HepG2 (cell line): Measurements from ENCODE around the gene PVR. TPM values are rescaled to one million over a fixed set of nuclear protein-coding genes. Genes with fewer than 3 reads are reported as not detected.
A peak's percentile ranks its signal among the peaks of the same experiment; 100 is the strongest.

Experiments
- HDAC1 ChIP-seq: sonication (generic); formaldehyde crosslinking; IDR thresholded peaks from 2 replicates; pipeline ENCODE4 v1.5.1; 2020; ENCODE audit warnings: mild to moderate bottlenecking, missing genetic modification reagents
- NCOA5 ChIP-seq: sonication (generic); formaldehyde crosslinking; IDR thresholded peaks from 2 replicates; pipeline ENCODE4 v1.4.0; 2020; ENCODE audit warnings: missing genetic modification reagents
- NR2F6 ChIP-seq, 2 experiments: IDR thresholded peaks; 2 replicates each; pipeline ENCODE4 v1.6.1; 2016; ENCODE audit warnings: antibody characterized with exemption in 1 of 2, mild to moderate bottlenecking in 1 of 2
- RCOR2 ChIP-seq: IDR thresholded peaks from 2 replicates; pipeline ENCODE4 v1.6.1; 2016; ENCODE audit warnings: missing biosample characterization, missing genetic modification reagents
- SIX1 ChIP-seq: sonication (generic); formaldehyde crosslinking; IDR thresholded peaks from 2 replicates; pipeline ENCODE4 v1.4.0; 2020; ENCODE audit warnings: missing genetic modification reagents, borderline replicate concordance
- TGIF2 ChIP-seq: IDR thresholded peaks from 2 replicates; pipeline ENCODE4 v1.6.1; 2016; ENCODE audit warnings: control low read depth, missing compliant biosample characterization
- TOE1 ChIP-seq: sonication (generic); formaldehyde crosslinking; IDR thresholded peaks from 2 replicates; pipeline ENCODE4 v1.4.0; 2020; ENCODE audit warnings: mild to moderate bottlenecking, missing genetic modification reagents
- ZNF230 ChIP-seq: sonication (generic); formaldehyde crosslinking; IDR thresholded peaks from 2 replicates; pipeline ENCODE4 v1.4.0; 2020; ENCODE audit warnings: mild to moderate bottlenecking, missing genetic modification reagents
- ZNF747 ChIP-seq: sonication (generic); formaldehyde crosslinking; IDR thresholded peaks from 2 replicates; pipeline ENCODE4 v1.8.1; 2023; ENCODE audit warnings: missing genetic modification reagents, mild to moderate bottlenecking, borderline replicate concordance
- ZNF773 ChIP-seq: sonication (generic); formaldehyde crosslinking; IDR thresholded peaks from 2 replicates; pipeline ENCODE4 v1.4.0; 2020; ENCODE audit warnings: missing genetic modification reagents, borderline replicate concordance
- ZSCAN30 ChIP-seq: sonication (generic); formaldehyde crosslinking; IDR thresholded peaks from 2 replicates; pipeline ENCODE4 v1.5.0; 2020; ENCODE audit warnings: mild to moderate bottlenecking, missing genetic modification reagents
- polyA plus RNA-seq, 8 experiments: library from polyadenylated mRNA; depleted of rRNA in 3 of 8; stranded (reverse) in 7 of 8; unstranded in 1 of 8; fragments of >200 nt; fragmentation: Illumina TruSeq in 4 of 8; extraction: Trizol in 4 of 8; gene quantifications; 2 replicates each; pipeline versions ENCODE4 v1.2.1 to v1.2.3, GENCODE V29; 2011 to 2016; ENCODE audit warnings: low read depth in 4 of 8, missing spikeins in 1 of 8, mixed read lengths in 1 of 8; ENCODE audit not compliant: insufficient read depth in 1 of 8
- total RNA-seq, 5 experiments: library from RNA; depleted of rRNA; stranded (reverse); fragments of >200 nt; fragmentation: Illumina TruSeq; extraction: Trizol; gene quantifications; 2 replicates each; pipeline ENCODE4 v1.2.3, GENCODE V29; 2016; ENCODE audit warnings: low read depth in 1 of 5
- TF ChIP-seq, protein P1 (sequence below): IDR thresholded peaks from 2 replicates; pipeline ENCODE4 v1.4.0; 2020; ENCODE audit warnings: mild to moderate bottlenecking, missing genetic modification reagents
- TF ChIP-seq, protein P2 (sequence below), 2 experiments: sonication (generic) in 1 of 2; formaldehyde crosslinking in 1 of 2; IDR thresholded peaks; 2 replicates each; pipeline versions ENCODE4 v1.4.0 to v1.6.1; 2016 to 2020; ENCODE audit warnings: borderline replicate concordance in 1 of 2, low read depth in 1 of 2, mild to moderate bottlenecking in 1 of 2, missing genetic modification reagents in 1 of 2
- TF ChIP-seq, protein P3 (sequence below): sonication (generic); formaldehyde crosslinking; IDR thresholded peaks from 2 replicates; pipeline ENCODE4 v1.4.0; 2020; ENCODE audit warnings: missing genetic modification reagents
- TF ChIP-seq, protein P4 (sequence below): sonication (generic); formaldehyde crosslinking; IDR thresholded peaks from 2 replicates; pipeline ENCODE4 v1.8.1; 2023; ENCODE audit warnings: mild to moderate bottlenecking, moderate library complexity, missing genetic modification reagents
- TF ChIP-seq, protein P5 (sequence below): sonication (generic); formaldehyde crosslinking; IDR thresholded peaks from 2 replicates; pipeline ENCODE4 v1.8.0; 2022; ENCODE audit warnings: mild to moderate bottlenecking, missing genetic modification reagents, moderate library complexity

PVR gene
- total and polyA plus RNA-seq, 2 of the 13 experiments (the other 11 are each of a cell fraction or from before 2014, with no cell fraction given) = 43.4 to 46.6 TPM

DNA sequence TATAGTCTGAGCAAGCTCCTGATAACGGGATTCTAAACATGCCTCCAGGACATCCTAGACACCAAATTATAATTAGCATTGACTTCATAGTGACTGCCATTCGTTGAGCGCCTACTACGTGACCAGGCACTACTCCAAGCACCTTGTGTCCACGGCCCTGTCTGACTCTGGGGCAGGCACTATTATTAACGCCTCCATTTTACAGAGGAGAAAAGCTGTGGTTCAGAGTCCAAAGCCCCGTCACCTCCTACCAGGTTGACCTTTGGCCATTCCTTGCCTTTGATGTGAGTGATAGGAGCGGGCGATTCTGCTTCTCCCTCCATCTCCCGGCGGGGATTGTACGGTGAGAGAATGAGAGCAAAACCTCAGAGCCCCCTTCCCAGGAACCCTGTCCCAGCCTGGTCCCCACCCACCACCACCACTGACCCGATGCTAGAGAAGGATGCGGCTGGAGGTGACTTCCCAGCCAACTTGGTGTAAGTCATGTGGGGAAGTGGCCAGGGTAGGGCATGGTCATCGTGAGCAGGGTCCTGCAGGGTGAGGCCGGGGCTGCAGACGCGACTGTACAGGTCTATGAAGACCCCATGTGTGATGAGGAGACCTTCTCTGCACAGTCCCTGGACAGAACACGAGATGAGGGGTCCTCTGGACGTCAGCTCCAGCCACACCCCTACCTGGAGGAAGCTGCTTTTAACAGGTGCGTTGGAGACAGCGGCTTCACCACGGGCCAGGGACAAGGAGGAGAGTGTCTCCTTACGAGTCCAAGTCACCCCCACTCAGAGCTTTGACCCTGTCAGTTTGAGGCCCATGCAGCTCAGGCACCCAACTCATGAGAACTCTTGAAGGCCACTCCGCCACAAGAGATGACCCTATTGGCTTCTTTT, 30.2 kb upstream of the PVR start, which contains the start of gene IGSF23 (continued):
- TF ChIP-seq ZSCAN30 (CRISPR knock-in tag) (no peak), ZNF747 (CRISPR knock-in tag) (no peak), NR2F6 (IDR thresholded peaks at IDR 0.05) (peak; percentile 92), NR2F6 (CRISPR knock-in tag; IDR thresholded peaks at IDR 0.05) (peak; percentile 94), ZNF230 (0 out of 2 replicates have a peak, but pooled peaks have one; percentile 77), NCOA5 (CRISPR knock-in tag) (no peak), TOE1 (CRISPR knock-in tag) (no peak), TGIF2 (CRISPR knock-in tag) (no peak), SIX1 (no peak), RCOR2 (CRISPR knock-in tag) (peak; percentile 83), HDAC1 (peak; percentile 46; the same call in 1 of the 2 replicates), ZNF773 (CRISPR knock-in tag) (no peak)
- TF ChIP-seq, protein P1, sequence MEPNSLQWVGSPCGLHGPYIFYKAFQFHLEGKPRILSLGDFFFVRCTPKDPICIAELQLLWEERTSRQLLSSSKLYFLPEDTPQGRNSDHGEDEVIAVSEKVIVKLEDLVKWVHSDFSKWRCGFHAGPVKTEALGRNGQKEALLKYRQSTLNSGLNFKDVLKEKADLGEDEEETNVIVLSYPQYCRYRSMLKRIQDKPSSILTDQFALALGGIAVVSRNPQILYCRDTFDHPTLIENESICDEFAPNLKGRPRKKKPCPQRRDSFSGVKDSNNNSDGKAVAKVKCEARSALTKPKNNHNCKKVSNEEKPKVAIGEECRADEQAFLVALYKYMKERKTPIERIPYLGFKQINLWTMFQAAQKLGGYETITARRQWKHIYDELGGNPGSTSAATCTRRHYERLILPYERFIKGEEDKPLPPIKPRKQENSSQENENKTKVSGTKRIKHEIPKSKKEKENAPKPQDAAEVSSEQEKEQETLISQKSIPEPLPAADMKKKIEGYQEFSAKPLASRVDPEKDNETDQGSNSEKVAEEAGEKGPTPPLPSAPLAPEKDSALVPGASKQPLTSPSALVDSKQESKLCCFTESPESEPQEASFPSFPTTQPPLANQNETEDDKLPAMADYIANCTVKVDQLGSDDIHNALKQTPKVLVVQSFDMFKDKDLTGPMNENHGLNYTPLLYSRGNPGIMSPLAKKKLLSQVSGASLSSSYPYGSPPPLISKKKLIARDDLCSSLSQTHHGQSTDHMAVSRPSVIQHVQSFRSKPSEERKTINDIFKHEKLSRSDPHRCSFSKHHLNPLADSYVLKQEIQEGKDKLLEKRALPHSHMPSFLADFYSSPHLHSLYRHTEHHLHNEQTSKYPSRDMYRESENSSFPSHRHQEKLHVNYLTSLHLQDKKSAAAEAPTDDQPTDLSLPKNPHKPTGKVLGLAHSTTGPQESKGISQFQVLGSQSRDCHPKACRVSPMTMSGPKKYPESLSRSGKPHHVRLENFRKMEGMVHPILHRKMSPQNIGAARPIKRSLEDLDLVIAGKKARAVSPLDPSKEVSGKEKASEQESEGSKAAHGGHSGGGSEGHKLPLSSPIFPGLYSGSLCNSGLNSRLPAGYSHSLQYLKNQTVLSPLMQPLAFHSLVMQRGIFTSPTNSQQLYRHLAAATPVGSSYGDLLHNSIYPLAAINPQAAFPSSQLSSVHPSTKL (CRISPR knock-in tag) = peak; percentile 89
- TF ChIP-seq, protein P2, sequence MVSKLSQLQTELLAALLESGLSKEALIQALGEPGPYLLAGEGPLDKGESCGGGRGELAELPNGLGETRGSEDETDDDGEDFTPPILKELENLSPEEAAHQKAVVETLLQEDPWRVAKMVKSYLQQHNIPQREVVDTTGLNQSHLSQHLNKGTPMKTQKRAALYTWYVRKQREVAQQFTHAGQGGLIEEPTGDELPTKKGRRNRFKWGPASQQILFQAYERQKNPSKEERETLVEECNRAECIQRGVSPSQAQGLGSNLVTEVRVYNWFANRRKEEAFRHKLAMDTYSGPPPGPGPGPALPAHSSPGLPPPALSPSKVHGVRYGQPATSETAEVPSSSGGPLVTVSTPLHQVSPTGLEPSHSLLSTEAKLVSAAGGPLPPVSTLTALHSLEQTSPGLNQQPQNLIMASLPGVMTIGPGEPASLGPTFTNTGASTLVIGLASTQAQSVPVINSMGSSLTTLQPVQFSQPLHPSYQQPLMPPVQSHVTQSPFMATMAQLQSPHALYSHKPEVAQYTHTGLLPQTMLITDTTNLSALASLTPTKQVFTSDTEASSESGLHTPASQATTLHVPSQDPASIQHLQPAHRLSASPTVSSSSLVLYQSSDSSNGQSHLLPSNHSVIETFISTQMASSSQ (IDR thresholded peaks at IDR 0.05; ENCODE audit: low read depth) = 0 out of 2 replicates have a peak, but pooled peaks have one; percentile 22
- TF ChIP-seq, protein P2 (CRISPR knock-in tag; IDR thresholded peaks at IDR 0.05; ENCODE audit: borderline replicate concordance) = peak; percentile 60; the same call in 1 of the 2 replicates
- TF ChIP-seq, protein P3, sequence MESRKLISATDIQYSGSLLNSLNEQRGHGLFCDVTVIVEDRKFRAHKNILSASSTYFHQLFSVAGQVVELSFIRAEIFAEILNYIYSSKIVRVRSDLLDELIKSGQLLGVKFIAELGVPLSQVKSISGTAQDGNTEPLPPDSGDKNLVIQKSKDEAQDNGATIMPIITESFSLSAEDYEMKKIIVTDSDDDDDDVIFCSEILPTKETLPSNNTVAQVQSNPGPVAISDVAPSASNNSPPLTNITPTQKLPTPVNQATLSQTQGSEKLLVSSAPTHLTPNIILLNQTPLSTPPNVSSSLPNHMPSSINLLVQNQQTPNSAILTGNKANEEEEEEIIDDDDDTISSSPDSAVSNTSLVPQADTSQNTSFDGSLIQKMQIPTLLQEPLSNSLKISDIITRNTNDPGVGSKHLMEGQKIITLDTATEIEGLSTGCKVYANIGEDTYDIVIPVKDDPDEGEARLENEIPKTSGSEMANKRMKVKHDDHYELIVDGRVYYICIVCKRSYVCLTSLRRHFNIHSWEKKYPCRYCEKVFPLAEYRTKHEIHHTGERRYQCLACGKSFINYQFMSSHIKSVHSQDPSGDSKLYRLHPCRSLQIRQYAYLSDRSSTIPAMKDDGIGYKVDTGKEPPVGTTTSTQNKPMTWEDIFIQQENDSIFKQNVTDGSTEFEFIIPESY (CRISPR knock-in tag) = peak; percentile 45
- TF ChIP-seq, protein P4, sequence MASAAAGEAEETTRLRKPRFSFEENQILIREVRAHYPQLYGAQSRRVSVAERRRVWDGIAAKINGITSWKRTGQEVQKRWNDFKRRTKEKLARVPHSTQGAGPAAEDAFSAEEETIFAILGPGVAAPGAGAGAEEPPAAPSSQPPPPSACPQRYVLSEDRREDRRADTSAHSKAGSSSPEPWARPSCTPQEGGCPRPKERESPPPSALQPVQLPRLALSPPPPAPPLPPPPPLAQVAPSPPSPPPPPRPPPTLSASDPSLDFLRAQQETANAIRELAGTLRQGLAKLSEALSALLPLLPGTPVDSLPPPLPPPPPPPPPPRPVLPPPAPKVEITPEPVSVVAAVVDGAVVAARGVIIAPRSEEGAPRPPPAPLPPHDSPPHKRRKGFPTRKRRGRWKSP (CRISPR knock-in tag) = no peak
- TF ChIP-seq, protein P5, sequence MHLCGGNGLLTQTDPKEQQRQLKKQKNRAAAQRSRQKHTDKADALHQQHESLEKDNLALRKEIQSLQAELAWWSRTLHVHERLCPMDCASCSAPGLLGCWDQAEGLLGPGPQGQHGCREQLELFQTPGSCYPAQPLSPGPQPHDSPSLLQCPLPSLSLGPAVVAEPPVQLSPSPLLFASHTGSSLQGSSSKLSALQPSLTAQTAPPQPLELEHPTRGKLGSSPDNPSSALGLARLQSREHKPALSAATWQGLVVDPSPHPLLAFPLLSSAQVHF (CRISPR knock-in tag) = no peak
